ENCODE data around the gene FSD2. TPM values are rescaled to one million over a fixed set of nuclear protein-coding genes. Genes with fewer than 3 reads are reported as not detected.

The FSD2 gene
- total RNA-seq, 1 donor from 2014 or later = 108 TPM

DNA sequence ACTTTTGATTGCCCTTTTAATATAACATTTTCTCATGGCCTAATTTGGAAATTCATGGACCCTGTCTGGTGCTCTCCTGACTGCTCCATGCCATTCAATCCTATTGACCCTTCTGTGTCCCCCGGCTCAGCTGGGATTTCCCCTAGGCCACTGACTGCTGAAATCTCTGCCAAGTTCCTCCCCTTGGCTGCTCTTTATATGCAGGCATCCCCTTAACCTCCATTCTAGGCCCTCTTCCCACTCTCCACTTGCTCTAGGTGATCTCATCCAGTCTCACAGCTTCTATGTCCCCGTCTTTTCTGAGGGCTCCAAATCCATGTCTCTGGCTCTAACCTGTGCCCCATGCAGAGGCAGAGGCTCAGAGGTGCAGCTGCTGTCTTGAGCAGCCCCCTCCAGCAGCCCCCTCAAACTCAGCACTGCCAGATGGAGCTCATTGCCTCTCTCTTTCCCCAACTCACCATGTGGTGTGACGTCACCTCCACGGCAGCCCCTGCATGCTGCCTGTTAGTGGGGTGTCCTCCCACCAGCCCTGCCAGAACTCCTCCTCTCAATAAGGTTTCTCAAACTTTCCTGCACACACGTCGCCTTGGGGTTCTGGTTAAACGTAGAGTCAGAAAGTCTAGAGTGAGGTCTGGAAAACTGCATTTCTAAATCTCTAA is 6.6 kb downstream of the FSD2 start:
- DNase-seq = no peak
- TF ChIP-seq, protein P1, sequence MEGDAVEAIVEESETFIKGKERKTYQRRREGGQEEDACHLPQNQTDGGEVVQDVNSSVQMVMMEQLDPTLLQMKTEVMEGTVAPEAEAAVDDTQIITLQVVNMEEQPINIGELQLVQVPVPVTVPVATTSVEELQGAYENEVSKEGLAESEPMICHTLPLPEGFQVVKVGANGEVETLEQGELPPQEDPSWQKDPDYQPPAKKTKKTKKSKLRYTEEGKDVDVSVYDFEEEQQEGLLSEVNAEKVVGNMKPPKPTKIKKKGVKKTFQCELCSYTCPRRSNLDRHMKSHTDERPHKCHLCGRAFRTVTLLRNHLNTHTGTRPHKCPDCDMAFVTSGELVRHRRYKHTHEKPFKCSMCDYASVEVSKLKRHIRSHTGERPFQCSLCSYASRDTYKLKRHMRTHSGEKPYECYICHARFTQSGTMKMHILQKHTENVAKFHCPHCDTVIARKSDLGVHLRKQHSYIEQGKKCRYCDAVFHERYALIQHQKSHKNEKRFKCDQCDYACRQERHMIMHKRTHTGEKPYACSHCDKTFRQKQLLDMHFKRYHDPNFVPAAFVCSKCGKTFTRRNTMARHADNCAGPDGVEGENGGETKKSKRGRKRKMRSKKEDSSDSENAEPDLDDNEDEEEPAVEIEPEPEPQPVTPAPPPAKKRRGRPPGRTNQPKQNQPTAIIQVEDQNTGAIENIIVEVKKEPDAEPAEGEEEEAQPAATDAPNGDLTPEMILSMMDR (IDR thresholded peaks at IDR 0.05; ENCODE audit: borderline replicate concordance) = no peak
- Histone ChIP-seq H3K27ac (replicated peaks) (peak overlapping the region; percentile 55), H3K9me3 (replicated peaks) (peaks cover under 1% of the 10 kb centered on the region), H3K4me1 (peaks cover 50% of the 10 kb centered on the region), H3K27me3 (ENCODE audit: low read depth) (no peaks in the 10 kb centered on the region), H3K36me3 (peaks cover 4% of the 10 kb centered on the region), H3K4me3 (peak overlapping the region; percentile 66)
- intact Hi-C loops (cut with micrococcal nuclease) = no loop called here

DNA sequence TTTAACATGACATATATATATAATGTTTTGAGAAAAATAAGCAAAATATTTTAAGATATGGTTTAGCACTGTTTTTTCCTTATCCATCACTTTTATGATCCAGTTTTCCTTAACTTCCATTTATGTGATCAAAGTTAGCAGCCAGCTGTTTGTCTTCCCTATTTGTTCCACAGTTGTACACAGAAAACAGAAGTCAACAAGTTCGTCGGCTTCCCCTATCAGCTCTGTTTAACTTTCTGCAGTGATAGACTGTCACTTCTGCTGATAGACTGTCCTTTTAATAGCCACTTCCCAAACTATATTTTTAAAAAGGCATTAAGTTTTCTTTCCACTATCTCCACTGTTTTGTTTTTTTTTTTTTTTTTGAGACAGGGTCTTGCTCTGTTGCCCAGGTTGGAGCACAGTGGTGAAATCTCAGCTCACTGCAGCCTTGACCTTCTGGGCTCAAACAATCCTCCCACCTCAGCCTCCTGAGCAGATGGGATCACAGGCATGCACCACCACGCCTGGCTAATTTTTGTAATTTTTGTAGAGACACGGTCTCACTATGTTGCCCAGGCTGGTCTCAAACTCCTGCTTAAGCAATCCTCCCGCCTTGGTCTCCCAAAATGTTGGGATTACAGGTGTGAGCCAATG is 7.2 kb downstream of the FSD2 start:
- Histone ChIP-seq H3K4me1 (peaks cover 50% of the 10 kb centered on the region), H3K36me3 (peaks cover 11% of the 10 kb centered on the region), H3K4me3 (peak overlapping the region; percentile 66), H3K27ac (replicated peaks) (peak overlapping the region; percentile 55), H3K27me3 (ENCODE audit: low read depth) (no peaks in the 10 kb centered on the region), H3K9me3 (replicated peaks) (peaks cover 7% of the 10 kb centered on the region)
- TF ChIP-seq, protein P1 (IDR thresholded peaks at IDR 0.05; ENCODE audit: borderline replicate concordance) = no peak
- no peak for DNase-seq
- intact Hi-C loops (cut with micrococcal nuclease) = no loop called here

DNA sequence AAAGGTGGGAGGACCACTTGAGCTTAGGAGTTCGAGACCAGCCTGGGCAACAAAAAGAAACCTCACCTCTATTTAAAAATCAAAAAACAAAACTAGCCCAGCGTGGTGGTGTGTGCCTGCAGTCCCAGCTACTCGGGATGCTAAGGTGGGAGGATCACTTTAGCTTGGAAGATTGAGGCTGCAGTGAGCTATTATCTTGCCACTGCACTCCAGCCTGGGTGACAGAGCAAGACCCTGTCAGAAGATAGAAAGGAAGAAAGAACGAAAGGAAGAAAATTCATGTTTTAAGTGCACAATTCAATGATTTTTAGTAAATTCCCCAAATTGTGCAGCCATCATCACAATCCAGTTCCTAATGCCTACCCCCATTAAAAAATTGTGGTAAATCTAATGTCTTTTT is 7.8 kb downstream of the FSD2 start:
- no peaks in the 10 kb centered on the region for H3K27me3 ChIP-seq (ENCODE audit: low read depth)
- intact Hi-C loops (cut with micrococcal nuclease) = no loop called here
- H3K4me1 ChIP-seq = peaks cover 50% of the 10 kb centered on the region
- TF ChIP-seq, protein P1 (IDR thresholded peaks at IDR 0.05; ENCODE audit: borderline replicate concordance) = no peak
- H3K27ac ChIP-seq (replicated peaks) = no peak overlapping the region
- H3K4me3 ChIP-seq = no peak overlapping the region
- no peak for DNase-seq
- peaks cover 12% of the 10 kb centered on the region for H3K9me3 ChIP-seq (replicated peaks)
- H3K36me3 ChIP-seq = peaks cover 14% of the 10 kb centered on the region

DNA sequence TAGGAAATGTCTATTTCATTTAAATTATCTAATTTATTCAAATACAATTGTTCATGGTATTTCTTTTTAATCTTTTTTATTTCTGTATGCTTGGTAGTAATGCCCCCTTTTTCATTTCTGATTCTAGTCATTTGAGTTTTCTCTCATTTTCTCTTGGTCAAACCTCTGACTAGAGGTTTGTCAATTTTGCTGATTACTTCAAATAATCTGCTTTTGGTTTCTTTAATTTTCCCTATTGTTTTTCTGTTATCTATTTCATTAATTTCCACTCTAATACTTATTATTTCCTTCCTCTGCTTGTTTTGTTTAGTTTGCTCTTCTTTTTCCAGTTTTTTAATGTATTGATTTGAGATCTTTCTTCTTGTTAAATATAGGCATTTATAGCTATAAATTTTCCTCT is 12.1 kb downstream of the FSD2 start:
- Histone ChIP-seq H3K4me1 (peaks cover 8% of the 10 kb centered on the region), H3K27ac (replicated peaks) (no peak overlapping the region), H3K36me3 (peaks cover 21% of the 10 kb centered on the region), H3K9me3 (replicated peaks) (peaks cover 12% of the 10 kb centered on the region), H3K4me3 (no peak overlapping the region), H3K27me3 (ENCODE audit: low read depth) (no peaks in the 10 kb centered on the region)
- no peak for DNase-seq
- intact Hi-C loops (cut with micrococcal nuclease) = no loop called here
- TF ChIP-seq, protein P1 (IDR thresholded peaks at IDR 0.05; ENCODE audit: borderline replicate concordance) = no peak

DNA sequence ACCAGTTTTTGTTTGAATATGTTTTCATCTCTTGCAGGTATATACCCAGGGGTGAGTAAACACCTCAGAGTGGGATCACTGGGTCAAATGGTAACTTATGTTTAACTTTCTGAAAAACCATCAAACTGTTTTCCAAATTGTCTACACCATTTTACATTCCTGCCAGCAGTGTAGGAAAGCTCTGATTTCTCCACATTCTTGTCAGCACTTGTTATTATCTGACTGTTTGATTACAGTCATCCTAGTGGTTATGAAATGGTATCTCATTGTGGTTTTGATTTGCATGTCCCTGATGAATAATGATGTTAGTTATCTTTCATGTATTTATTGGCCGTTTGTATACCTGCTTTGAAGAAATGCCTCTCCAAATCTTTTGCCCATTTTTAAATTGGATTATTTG is 13.8 kb downstream of the FSD2 start:
- Histone ChIP-seq H3K9me3 (replicated peaks) (peaks cover 12% of the 10 kb centered on the region), H3K27ac (replicated peaks) (no peak overlapping the region), H3K36me3 (peaks cover 23% of the 10 kb centered on the region), H3K4me1 (no peaks in the 10 kb centered on the region), H3K4me3 (no peak overlapping the region), H3K27me3 (ENCODE audit: low read depth) (no peaks in the 10 kb centered on the region)
- TF ChIP-seq, protein P1 (IDR thresholded peaks at IDR 0.05; ENCODE audit: borderline replicate concordance) = no peak
- intact Hi-C loops (cut with micrococcal nuclease) = no loop called here
- no peak for DNase-seq

Data from left ventricle myocardium inferior (tissue), 1 donor.